SK-N-SH (cell line): ENCODE data around the gene HTR7. TPM values are rescaled to one million over a fixed set of nuclear protein-coding genes. Genes with fewer than 3 reads are reported as not detected.

ENCODE experiments used
- CTCF ChIA-PET: fragments of 300-600, 350-600 bp; formaldehyde crosslinking; extraction: SDS; loops from one replicate; lab custom pipeline; 2021; lab: Yijun Ruan, JAX
- POLR2A ChIA-PET: fragments of 350-600 bp; sonication (Branson Sonifier 250); formaldehyde crosslinking; extraction: SDS; loops from one replicate; lab custom pipeline; 2020; ENCODE audit warnings: antibody characterized with exemption, inconsistent platforms; lab: Yijun Ruan, JAX
- DNase-seq: peaks from one replicate; pipeline ENCODE4 v3.0.0; 2012
- H2AFZ ChIP-seq: fragments of 200-600 bp; sonication (generic); 2 replicates; pipeline ENCODE4 v1.8.1; 2016; ENCODE audit warnings: antibody characterized with exemption, mild to moderate bottlenecking, low read depth
- H3F3A ChIP-seq: fragments of 200-600 bp; sonication (generic); replicated peaks from 2 replicates; pipeline ENCODE3; 2016; ENCODE audit warnings: antibody characterized with exemption, mild to moderate bottlenecking; ENCODE audit not compliant: insufficient read depth
- H3K27ac ChIP-seq, 2 experiments: fragments of 200-500 bp in 1 of 2; fragments of 200-600 bp in 1 of 2; sonication (Bioruptor generic) in 1 of 2; sonication (generic), shearing (Covaris generic) in 1 of 2; 2 replicates each; pipeline versions ENCODE4 v1.5.1 to v1.6.1; 2014 to 2016; ENCODE audit warnings: low read depth in 2 of 2, inconsistent platforms in 1 of 2, low read length in 1 of 2, mild to moderate bottlenecking in 1 of 2, mixed read lengths in 1 of 2
- H3K27me3 ChIP-seq: fragments of 200-600 bp; sonication (generic), shearing (Covaris generic); 2 replicates; pipeline ENCODE4 v1.6.1; 2016; ENCODE audit warnings: mixed run types; ENCODE audit not compliant: insufficient read depth
- H3K36me3 ChIP-seq, 2 experiments: fragments of 200-500 bp in 1 of 2; fragments of 200-600 bp in 1 of 2; sonication (Bioruptor generic) in 1 of 2; sonication (generic) in 1 of 2; replicated peaks in 1 of 2; 2 replicates each; pipeline versions ENCODE3 to v1.5.1; 2014 to 2016; ENCODE audit warnings: low read length in 1 of 2, mild to moderate bottlenecking in 1 of 2; ENCODE audit not compliant: insufficient read depth in 2 of 2, control insufficient read depth in 1 of 2
- H3K4me1 ChIP-seq, 2 experiments: fragments of 200-500 bp in 1 of 2; fragments of 200-600 bp in 1 of 2; sonication (Bioruptor generic) in 1 of 2; sonication (generic), shearing (Covaris generic) in 1 of 2; 2 replicates each; pipeline versions ENCODE4 v1.5.1 to v1.6.1; 2014 to 2016; ENCODE audit warnings: low read depth in 1 of 2, low read length in 1 of 2, mixed run types in 1 of 2; ENCODE audit not compliant: insufficient read depth in 2 of 2, control insufficient read depth in 1 of 2
- H3K4me2 ChIP-seq: fragments of 200-600 bp; sonication (generic), shearing (Covaris generic); 2 replicates; pipeline ENCODE4 v1.6.1; 2017; ENCODE audit warnings: mixed run types
- H3K4me3 ChIP-seq, 2 experiments: fragments of 200-500 bp in 1 of 2; fragments of 200-600 bp in 1 of 2; sonication (Bioruptor generic) in 1 of 2; sonication (generic), shearing (Covaris generic) in 1 of 2; 2 replicates each; pipeline versions ENCODE4 v1.5.1 to v1.8.1; 2014 to 2016; ENCODE audit warnings: low read depth in 2 of 2, inconsistent platforms in 1 of 2, low read length in 1 of 2, mild to moderate bottlenecking in 1 of 2, mixed read lengths in 1 of 2, moderate library complexity in 1 of 2
- H3K79me2 ChIP-seq: fragments of 200-600 bp; sonication (generic); 2 replicates; pipeline ENCODE4 v1.8.1; 2017; ENCODE audit warnings: mild to moderate bottlenecking; ENCODE audit not compliant: insufficient read depth
- H3K9ac ChIP-seq: fragments of 200-600 bp; sonication (generic); 2 replicates; pipeline ENCODE4 v1.6.1; 2017; ENCODE audit warnings: mixed run types
- H3K9me2 ChIP-seq: fragments of 200-600 bp; sonication (generic); 2 replicates; pipeline ENCODE4 v1.6.1; 2017; ENCODE audit warnings: mixed run types
- H3K9me3 ChIP-seq: fragments of 200-600 bp; sonication (generic); 2 replicates; pipeline ENCODE4 v1.6.1; 2017; ENCODE audit warnings: mixed run types, mild to moderate bottlenecking, moderate library complexity
- H4K20me1 ChIP-seq: fragments of 200-600 bp; sonication (generic); 2 replicates; pipeline ENCODE4 v1.6.1; 2017; ENCODE audit warnings: mild to moderate bottlenecking, mixed run types; ENCODE audit not compliant: insufficient read depth
- CHD2 ChIP-seq: fragments of 150-350 bp; IDR thresholded peaks from 2 replicates; pipeline ENCODE4 v1.6.1; 2018; ENCODE audit warnings: low read length; ENCODE audit not compliant: partially characterized antibody
- CTCF ChIP-seq: fragments of 200-600 bp; sonication (generic); IDR thresholded peaks from 2 replicates; pipeline ENCODE4 v1.6.1; 2017; ENCODE audit warnings: antibody characterized with exemption, mild to moderate bottlenecking, moderate library complexity
- ELF1 ChIP-seq: IDR thresholded peaks from 2 replicates; pipeline ENCODE4 v1.4.0; 2012
- EZH2phosphoT487 ChIP-seq: fragments of 200-600 bp; sonication (generic); IDR thresholded peaks from 2 replicates; pipeline ENCODE4 v1.6.1; 2017; ENCODE audit warnings: low read depth, mixed run types, mild to moderate bottlenecking, antibody characterized with exemption, moderate library complexity, borderline replicate concordance
- FOSL2 ChIP-seq: IDR thresholded peaks from 2 replicates; pipeline ENCODE4 v1.4.0; 2012; ENCODE audit warnings: low read depth, mild to moderate bottlenecking, moderate library complexity, borderline replicate concordance
- IRF3 ChIP-seq: fragments of 150-350 bp; IDR thresholded peaks from 2 replicates; pipeline ENCODE4 v1.6.1; 2016; ENCODE audit warnings: mild to moderate bottlenecking, low read depth, low read length
- MEF2A ChIP-seq: IDR thresholded peaks from 2 replicates; pipeline ENCODE4 v1.4.0; 2012; ENCODE audit warnings: low read depth, borderline replicate concordance
- NRF1 ChIP-seq: IDR thresholded peaks from 2 replicates; pipeline ENCODE4 v1.6.1; 2012; ENCODE audit warnings: low read depth, mild to moderate bottlenecking, low read length
- PBX3 ChIP-seq: IDR thresholded peaks from 2 replicates; pipeline ENCODE4; 2012
- POLR2AphosphoS5 ChIP-seq: IDR thresholded peaks from 2 replicates; pipeline ENCODE4 v1.6.1; 2012; ENCODE audit warnings: low read depth, low read length
- RCOR1 ChIP-seq: fragments of 150-350 bp; IDR thresholded peaks from 2 replicates; pipeline ENCODE4 v1.6.1; 2017; ENCODE audit warnings: antibody characterized with exemption, low read length
- TCF12 ChIP-seq: IDR thresholded peaks from 2 replicates; pipeline ENCODE4 v1.4.0; 2012
- USF1 ChIP-seq: IDR thresholded peaks from 2 replicates; pipeline ENCODE4 v1.4.0; 2012; ENCODE audit warnings: low read depth, borderline replicate concordance
- WGBS: methylation state at CpG from one replicate; pipeline ENCODE4 v1.1.6; 2017; ENCODE audit warnings: low lambda C conversion rate; 5-methylcytosine and 5-hydroxymethylcytosine counted together
- polyA plus RNA-seq, 3 experiments: library from polyadenylated mRNA; depleted of rRNA; stranded (reverse); fragments of >200 nt; gene quantifications; 2 replicates each; pipeline ENCODE4 v1.2.3, GENCODE V29; 2012

HTR7 gene
- polyA plus RNA-seq, 1 of the 3 experiments (the other 2 are of a cell fraction): 0.16 TPM

GRCh38 chr10:90775351-90776028 lies 82.3 kb downstream of the HTR7 start:
- H4K20me1 ChIP-seq: no peaks in the 10 kb centered on the region
- no peak for DNase-seq
- no peak overlapping the region for H3K4me3 ChIP-seq
- ChIA-PET CTCF (interaction anchor here (2.8 kb wide), 1 partner anchor 12 kb away, joined by 11 read pairs; no protein-coding TSS in a partner anchor), POLR2A (no interaction called here)
- no peaks in the 10 kb centered on the region; the same call in 1 of the 2 replicates for H3K27me3 ChIP-seq
- no peak overlapping the region for H3K9ac ChIP-seq
- TF ChIP-seq TCF12 (no peak), MEF2A (no peak), POLR2AphosphoS5 (no peak), ELF1 (no peak), CTCF (no peak), NRF1 (no peak), CHD2 (no peak), EZH2phosphoT487 (no peak)
- 18% methylated on average over 2 of the region's 2 CpGs for WGBS
- no peaks in the 10 kb centered on the region for H3K36me3 ChIP-seq
- no peak overlapping the region for H3K4me2 ChIP-seq
- no peaks in the 10 kb centered on the region for H3F3A ChIP-seq
- no peaks in the 10 kb centered on the region for H3K4me1 ChIP-seq
- H3K9me2 ChIP-seq: no peaks in the 10 kb centered on the region
- H3K27ac ChIP-seq: no peak overlapping the region
- no peak overlapping the region; the same call in 1 of the 2 replicates for H2AFZ ChIP-seq
- H3K9me3 ChIP-seq: no peaks in the 10 kb centered on the region
- no peaks in the 10 kb centered on the region for H3K79me2 ChIP-seq

GRCh38 chr10:90769946-90770841 lies 87.6 kb downstream of the HTR7 start:
- 18% methylated on average over 4 of the region's 20 CpGs for WGBS
- Histone ChIP-seq H2AFZ (no peak overlapping the region), H3F3A (no peaks in the 10 kb centered on the region), H3K79me2 (no peaks in the 10 kb centered on the region), H3K4me2 (no peak overlapping the region), H3K9me2 (no peaks in the 10 kb centered on the region), H3K36me3 (no peaks in the 10 kb centered on the region), H4K20me1 (no peaks in the 10 kb centered on the region), H3K9me3 (no peaks in the 10 kb centered on the region), H3K4me1 (no peaks in the 10 kb centered on the region), H3K4me3 (no peak overlapping the region), H3K27me3 (no peaks in the 10 kb centered on the region), H3K27ac (no peak overlapping the region), H3K9ac (no peak overlapping the region)
- ChIA-PET CTCF (interaction anchor here (1.3 kb wide), 1 partner anchor 18 kb away, joined by 3 read pairs; no protein-coding TSS in a partner anchor), POLR2A (no interaction called here)
- DNase-seq: no peak
- TF ChIP-seq IRF3 (no peak), CTCF (no peak), RCOR1 (no peak), FOSL2 (no peak), PBX3 (no peak), USF1 (no peak)
